Measurements from ENCODE around the gene SFMBT1.
A peak's percentile ranks its signal among the peaks of the same experiment; 100 is the strongest.

Gene SFMBT1

GRCh38 chr3:52872245-52872644, 173.6 kb downstream of the SFMBT1 start:
- no peak for TF ChIP-seq CTCF (conservative IDR thresholded peaks at IDR 0.05)
- H3K27ac ChIP-seq, result peak overlapping the region; percentile 32; the same call in 1 of the 2 replicates

GRCh38 chr3:52871761-52872160, 174.1 kb downstream of the SFMBT1 start:
- no peak for TF ChIP-seq CTCF (conservative IDR thresholded peaks at IDR 0.05)
- H3K27ac ChIP-seq, result peak overlapping the region; percentile 32; the same call in 1 of the 2 replicates

- H3K27ac ChIP-seq, result no peak overlapping the region
- TF ChIP-seq CTCF (conservative IDR thresholded peaks at IDR 0.05), result no peak
Measured at GRCh38 chr3:52870471-52870870, 175.4 kb downstream of the SFMBT1 start.

- no peak for TF ChIP-seq CTCF (conservative IDR thresholded peaks at IDR 0.05)
- H3K27ac ChIP-seq, result no peak overlapping the region
Measured at GRCh38 chr3:52866427-52866826, 179.4 kb downstream of the SFMBT1 start.

GRCh38 chr3:52865994-52866393, 179.9 kb downstream of the SFMBT1 start:
- TF ChIP-seq CTCF (conservative IDR thresholded peaks at IDR 0.05), result no peak
- H3K27ac ChIP-seq, result no peak overlapping the region

GRCh38 chr3:52860424-52860768, 185.5 kb downstream of the SFMBT1 start:
- no peak overlapping the region for H3K27ac ChIP-seq
- TF ChIP-seq CTCF (conservative IDR thresholded peaks at IDR 0.05), result no peak

GRCh38 chr3:52859686-52860423, 186.0 kb downstream of the SFMBT1 start:
- no peak overlapping the region for H3K27ac ChIP-seq
- no peak for TF ChIP-seq CTCF (conservative IDR thresholded peaks at IDR 0.05)

All from VCaP (cell line).